ENCODE measurements around the gene AMIGO1.

DNA sequence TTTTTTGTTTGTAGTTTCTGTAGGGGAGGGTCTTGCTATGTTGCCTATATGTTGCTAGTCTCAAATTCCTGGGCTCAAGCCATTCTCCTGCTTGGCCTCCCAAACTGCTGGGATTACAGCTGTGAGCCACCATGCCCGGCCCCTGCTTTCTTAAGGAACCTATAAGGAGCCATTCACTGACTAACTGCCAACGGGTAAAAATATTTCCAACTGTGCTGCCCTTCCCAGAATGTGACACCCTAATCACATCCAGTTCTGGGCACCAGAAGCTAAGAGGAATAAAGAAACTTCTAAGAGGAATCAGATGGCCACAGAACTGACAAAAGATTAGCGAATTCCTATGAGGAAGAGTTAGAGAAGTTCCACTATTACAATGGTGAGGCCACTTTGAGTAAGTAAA lies 36.7 kb downstream of the AMIGO1 start:
- TF ChIP-seq, protein P1, sequence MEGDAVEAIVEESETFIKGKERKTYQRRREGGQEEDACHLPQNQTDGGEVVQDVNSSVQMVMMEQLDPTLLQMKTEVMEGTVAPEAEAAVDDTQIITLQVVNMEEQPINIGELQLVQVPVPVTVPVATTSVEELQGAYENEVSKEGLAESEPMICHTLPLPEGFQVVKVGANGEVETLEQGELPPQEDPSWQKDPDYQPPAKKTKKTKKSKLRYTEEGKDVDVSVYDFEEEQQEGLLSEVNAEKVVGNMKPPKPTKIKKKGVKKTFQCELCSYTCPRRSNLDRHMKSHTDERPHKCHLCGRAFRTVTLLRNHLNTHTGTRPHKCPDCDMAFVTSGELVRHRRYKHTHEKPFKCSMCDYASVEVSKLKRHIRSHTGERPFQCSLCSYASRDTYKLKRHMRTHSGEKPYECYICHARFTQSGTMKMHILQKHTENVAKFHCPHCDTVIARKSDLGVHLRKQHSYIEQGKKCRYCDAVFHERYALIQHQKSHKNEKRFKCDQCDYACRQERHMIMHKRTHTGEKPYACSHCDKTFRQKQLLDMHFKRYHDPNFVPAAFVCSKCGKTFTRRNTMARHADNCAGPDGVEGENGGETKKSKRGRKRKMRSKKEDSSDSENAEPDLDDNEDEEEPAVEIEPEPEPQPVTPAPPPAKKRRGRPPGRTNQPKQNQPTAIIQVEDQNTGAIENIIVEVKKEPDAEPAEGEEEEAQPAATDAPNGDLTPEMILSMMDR (IDR thresholded peaks at IDR 0.05) = no peak
- no peak for TF ChIP-seq POLR2A (IDR thresholded peaks at IDR 0.05)

Measured in body of pancreas (tissue), 4 donors.